Measurements from ENCODE around the gene SEPTIN1. TPM values are rescaled to one million over a fixed set of nuclear protein-coding genes. Genes with fewer than 3 reads are reported as not detected.
A peak's percentile ranks its signal among the peaks of the same experiment; 100 is the strongest.

The SEPTIN1 gene
- total and polyA plus RNA-seq, 2 experiments from 2014 or later: 0.21 to 3.9 TPM

DNA sequence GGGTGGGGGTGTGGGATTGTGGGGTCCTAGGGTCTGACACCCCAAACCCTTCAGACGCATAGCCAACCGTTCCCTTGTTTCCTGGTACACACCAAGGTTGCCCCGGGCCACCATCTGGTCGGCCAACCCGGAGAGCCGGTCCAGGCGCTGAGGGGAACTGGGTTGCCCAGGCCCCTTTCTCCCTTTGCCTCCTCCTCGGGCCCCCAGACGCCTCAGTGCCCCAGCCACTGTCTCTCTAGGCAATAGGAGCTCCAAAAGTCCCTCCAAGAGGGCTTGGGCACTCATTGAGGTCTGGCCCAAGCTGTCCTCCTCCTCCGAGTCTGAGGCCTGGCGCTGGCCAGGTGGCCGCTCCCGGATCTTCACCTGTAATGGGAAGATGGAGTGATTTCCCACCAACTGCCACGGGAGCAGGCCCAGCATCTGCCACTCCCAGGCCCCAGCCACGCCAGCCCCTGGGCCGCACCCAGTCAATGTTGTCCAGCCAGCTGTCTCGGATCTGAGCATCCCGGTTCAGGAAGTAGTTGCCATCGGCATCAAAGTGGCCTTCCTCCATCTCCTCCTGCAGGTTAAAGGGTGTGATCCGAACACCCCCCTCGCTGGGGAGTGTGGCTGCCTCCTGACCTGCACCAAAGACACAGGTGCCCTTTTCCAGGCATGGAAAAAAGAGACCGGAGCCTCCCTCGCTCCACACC lies 28.8 kb downstream of the SEPTIN1 start:
- H3K27ac Mint-ChIP-seq: no peak overlapping the region
- peaks cover 3% of the 10 kb centered on the region; the same call in 1 of the 2 replicates for H3K4me1 ChIP-seq (ENCODE audit: insufficient read depth)

DNA sequence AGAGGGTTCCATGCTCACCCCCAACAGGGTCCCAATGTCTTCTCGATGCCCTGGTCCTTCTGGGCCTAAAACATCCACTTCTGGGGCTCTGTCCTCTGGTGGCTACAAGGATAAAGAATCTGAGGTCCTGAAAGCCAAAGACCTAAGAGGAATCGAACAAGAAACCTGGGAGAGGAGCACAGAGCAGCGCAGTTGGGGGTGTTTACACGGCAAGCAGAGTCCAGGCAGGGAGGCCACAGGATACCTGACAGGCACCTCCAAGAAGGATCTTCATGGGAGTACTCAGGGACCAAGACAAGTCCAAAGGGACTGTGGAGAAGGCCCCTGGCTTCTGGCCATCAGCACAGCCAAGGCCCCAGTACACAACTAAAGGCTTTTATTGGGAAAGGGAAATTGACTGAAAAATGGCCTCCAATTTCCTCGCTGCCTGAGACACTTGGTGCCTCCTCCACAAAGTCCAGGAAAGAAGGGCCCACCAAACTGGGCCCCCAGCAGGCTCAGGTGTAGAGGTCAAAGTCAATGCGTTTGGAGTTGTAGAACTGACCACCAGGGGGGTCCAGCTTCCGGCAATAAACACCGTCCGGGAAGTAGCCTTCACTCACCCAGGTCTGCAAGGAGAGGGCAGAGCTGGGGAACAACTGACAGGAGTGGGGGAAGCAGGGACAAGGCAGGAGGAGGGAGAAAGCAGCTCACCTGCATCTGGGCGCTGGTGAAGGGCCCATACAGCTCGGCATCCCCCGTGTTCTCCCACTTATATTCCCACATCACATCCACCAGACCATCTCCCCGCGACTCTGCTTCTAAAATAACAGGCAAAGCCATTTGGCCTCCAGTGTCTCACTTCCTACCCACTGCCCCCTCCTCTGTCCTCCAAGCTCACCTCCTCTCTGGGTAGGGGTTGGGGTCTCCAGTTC lies 29.6 kb downstream of the SEPTIN1 start:
- TF ChIP-seq CREB1 (CRISPR knock-in tag; IDR thresholded peaks at IDR 0.05; ENCODE audit: low read depth) (no peak), ZNF331 (CRISPR knock-in tag; IDR thresholded peaks at IDR 0.05; ENCODE audit: low read depth) (no peak)
- TF ChIP-seq, protein P1, sequence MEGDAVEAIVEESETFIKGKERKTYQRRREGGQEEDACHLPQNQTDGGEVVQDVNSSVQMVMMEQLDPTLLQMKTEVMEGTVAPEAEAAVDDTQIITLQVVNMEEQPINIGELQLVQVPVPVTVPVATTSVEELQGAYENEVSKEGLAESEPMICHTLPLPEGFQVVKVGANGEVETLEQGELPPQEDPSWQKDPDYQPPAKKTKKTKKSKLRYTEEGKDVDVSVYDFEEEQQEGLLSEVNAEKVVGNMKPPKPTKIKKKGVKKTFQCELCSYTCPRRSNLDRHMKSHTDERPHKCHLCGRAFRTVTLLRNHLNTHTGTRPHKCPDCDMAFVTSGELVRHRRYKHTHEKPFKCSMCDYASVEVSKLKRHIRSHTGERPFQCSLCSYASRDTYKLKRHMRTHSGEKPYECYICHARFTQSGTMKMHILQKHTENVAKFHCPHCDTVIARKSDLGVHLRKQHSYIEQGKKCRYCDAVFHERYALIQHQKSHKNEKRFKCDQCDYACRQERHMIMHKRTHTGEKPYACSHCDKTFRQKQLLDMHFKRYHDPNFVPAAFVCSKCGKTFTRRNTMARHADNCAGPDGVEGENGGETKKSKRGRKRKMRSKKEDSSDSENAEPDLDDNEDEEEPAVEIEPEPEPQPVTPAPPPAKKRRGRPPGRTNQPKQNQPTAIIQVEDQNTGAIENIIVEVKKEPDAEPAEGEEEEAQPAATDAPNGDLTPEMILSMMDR (conservative IDR thresholded peaks at IDR 0.05; ENCODE audit: low read depth in 2 of 2): peak; percentile 25 to 30; a peak in 2 of 4 replicates
- H4K20me1 ChIP-seq (replicated peaks; ENCODE audit: insufficient read depth): no peaks in the 10 kb centered on the region
- no peak overlapping the region for H3K4me2 ChIP-seq
- H3K4me1 Mint-ChIP-seq: peaks cover 21% of the 10 kb centered on the region
- peak overlapping the region; percentile 62; the same call in 2 of the 3 replicates for H3K4me3 Mint-ChIP-seq
- no peaks in the 10 kb centered on the region for H3K9me2 ChIP-seq (ENCODE audit: insufficient read depth)
- H3K4me3 ChIP-seq: no peak overlapping the region
- peaks cover 58% of the 10 kb centered on the region for H3K36me3 Mint-ChIP-seq (ENCODE audit: low read depth)
- 0 out of 2 replicates have a peak, but pooled peaks cover 12% of the 10 kb centered on the region for H3F3A ChIP-seq (replicated peaks; ENCODE audit: low read depth)
- ATAC-seq (no peak), DNase-seq (ENCODE audit: low spot score) (peak; percentile 41)
- peaks cover 7% of the 10 kb centered on the region; the same call in 1 of the 2 replicates for H3K36me3 ChIP-seq (ENCODE audit: insufficient read depth)
- H3K27ac ChIP-seq (ENCODE audit: low read depth): no peak overlapping the region
- no peak overlapping the region for H2AFZ ChIP-seq
- peaks cover 4% of the 10 kb centered on the region; the same call in 2 of the 3 replicates for H3K9me3 Mint-ChIP-seq
- peaks cover 16% of the 10 kb centered on the region for H3K79me2 ChIP-seq (replicated peaks; ENCODE audit: insufficient read depth)
- H3K4me1 ChIP-seq (ENCODE audit: insufficient read depth): peaks cover 3% of the 10 kb centered on the region; the same call in 1 of the 2 replicates
- peaks cover 18% of the 10 kb centered on the region for H3K27me3 Mint-ChIP-seq (ENCODE audit: insufficient read depth, low read depth, poor library complexity)
- H3K27ac Mint-ChIP-seq: no peak overlapping the region
- H3K27me3 ChIP-seq (ENCODE audit: insufficient read depth): no peaks in the 10 kb centered on the region

More for the DNA sequence above, 28.8 kb downstream of the SEPTIN1 start:
- TF ChIP-seq, protein P2, sequence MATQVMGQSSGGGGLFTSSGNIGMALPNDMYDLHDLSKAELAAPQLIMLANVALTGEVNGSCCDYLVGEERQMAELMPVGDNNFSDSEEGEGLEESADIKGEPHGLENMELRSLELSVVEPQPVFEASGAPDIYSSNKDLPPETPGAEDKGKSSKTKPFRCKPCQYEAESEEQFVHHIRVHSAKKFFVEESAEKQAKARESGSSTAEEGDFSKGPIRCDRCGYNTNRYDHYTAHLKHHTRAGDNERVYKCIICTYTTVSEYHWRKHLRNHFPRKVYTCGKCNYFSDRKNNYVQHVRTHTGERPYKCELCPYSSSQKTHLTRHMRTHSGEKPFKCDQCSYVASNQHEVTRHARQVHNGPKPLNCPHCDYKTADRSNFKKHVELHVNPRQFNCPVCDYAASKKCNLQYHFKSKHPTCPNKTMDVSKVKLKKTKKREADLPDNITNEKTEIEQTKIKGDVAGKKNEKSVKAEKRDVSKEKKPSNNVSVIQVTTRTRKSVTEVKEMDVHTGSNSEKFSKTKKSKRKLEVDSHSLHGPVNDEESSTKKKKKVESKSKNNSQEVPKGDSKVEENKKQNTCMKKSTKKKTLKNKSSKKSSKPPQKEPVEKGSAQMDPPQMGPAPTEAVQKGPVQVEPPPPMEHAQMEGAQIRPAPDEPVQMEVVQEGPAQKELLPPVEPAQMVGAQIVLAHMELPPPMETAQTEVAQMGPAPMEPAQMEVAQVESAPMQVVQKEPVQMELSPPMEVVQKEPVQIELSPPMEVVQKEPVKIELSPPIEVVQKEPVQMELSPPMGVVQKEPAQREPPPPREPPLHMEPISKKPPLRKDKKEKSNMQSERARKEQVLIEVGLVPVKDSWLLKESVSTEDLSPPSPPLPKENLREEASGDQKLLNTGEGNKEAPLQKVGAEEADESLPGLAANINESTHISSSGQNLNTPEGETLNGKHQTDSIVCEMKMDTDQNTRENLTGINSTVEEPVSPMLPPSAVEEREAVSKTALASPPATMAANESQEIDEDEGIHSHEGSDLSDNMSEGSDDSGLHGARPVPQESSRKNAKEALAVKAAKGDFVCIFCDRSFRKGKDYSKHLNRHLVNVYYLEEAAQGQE (IDR thresholded peaks at IDR 0.05; ENCODE audit: unreplicated experiment): no peak
- Mint-ChIP-seq H3K9me3 (peaks cover 4% of the 10 kb centered on the region; the same call in 2 of the 3 replicates), H3K27me3 (ENCODE audit: insufficient read depth, low read depth, poor library complexity) (peaks cover 19% of the 10 kb centered on the region), H3K36me3 (ENCODE audit: low read depth) (peaks cover 63% of the 10 kb centered on the region), H3K4me3 (peak overlapping the region; percentile 96), H3K4me1 (peaks cover 21% of the 10 kb centered on the region)
- H3K4me2 ChIP-seq: peak overlapping the region; percentile 100
- H3K9me2 ChIP-seq (ENCODE audit: insufficient read depth): no peaks in the 10 kb centered on the region
- H3F3A ChIP-seq (replicated peaks; ENCODE audit: low read depth): 0 out of 2 replicates have a peak, but pooled peaks cover 12% of the 10 kb centered on the region
- peaks cover 7% of the 10 kb centered on the region; the same call in 1 of the 2 replicates for H3K36me3 ChIP-seq (ENCODE audit: insufficient read depth)
- peaks cover 16% of the 10 kb centered on the region for H3K79me2 ChIP-seq (replicated peaks; ENCODE audit: insufficient read depth)
- no peaks in the 10 kb centered on the region for H3K27me3 ChIP-seq (ENCODE audit: insufficient read depth)
- H4K20me1 ChIP-seq (replicated peaks; ENCODE audit: insufficient read depth): no peaks in the 10 kb centered on the region
- no peak for ATAC-seq
- no peak overlapping the region for H2AFZ ChIP-seq
- H3K4me3 ChIP-seq: peak overlapping the region; percentile 100
- no peak for DNase-seq (ENCODE audit: low spot score)
- no peak overlapping the region for H3K27ac ChIP-seq (ENCODE audit: low read depth)
